ENCODE results near the gene CDK10.

The CDK10 gene

GRCh38 chr16:89738072-89738377, 51.5 kb downstream of the CDK10 start:
- DNase-seq = no peak

- peak in 1 of 2 experiments; percentile 19 for DNase-seq
These were observed 52.2 kb downstream of the CDK10 start for GRCh38 chr16:89738538-89739317.

- no peak for DNase-seq
These were observed 52.9 kb downstream of the CDK10 start for GRCh38 chr16:89739383-89739782.

- no peak for DNase-seq
These were observed 55.0 kb downstream of the CDK10 start for GRCh38 chr16:89741342-89742014.

GRCh38 chr16:89742948-89743347, 56.5 kb downstream of the CDK10 start:
- no peak for DNase-seq

- no peak for DNase-seq
These were observed 58.3 kb downstream of the CDK10 start for GRCh38 chr16:89744813-89745212.
